Muscle of leg (tissue), 11 donors: ENCODE results near the gene LRP10. TPM values are rescaled to one million over a fixed set of nuclear protein-coding genes. Genes with fewer than 3 reads are reported as not detected.
"Not testable (repeated sequence)": the region's sequence is repeated elsewhere in the genome, so short reads cannot be mapped to it uniquely, and the experiment has no call there.

Source experiments
- DNase-seq: peaks from one replicate; pipeline ENCODE4 v3.0.0; 2013
- H3K27ac ChIP-seq: one replicate; pipeline ENCODE4 v1.5.1; 2013; ENCODE audit warnings: mild to moderate bottlenecking, low read length, control low read depth
- H3K27me3 ChIP-seq: one replicate; pipeline ENCODE4 v1.6.1; 2013; ENCODE audit warnings: low read length; ENCODE audit not compliant: control insufficient read depth, insufficient read depth
- H3K36me3 ChIP-seq: one replicate; pipeline ENCODE4 v1.6.1; 2013; ENCODE audit warnings: low read length; ENCODE audit not compliant: control insufficient read depth, insufficient read depth
- H3K4me1 ChIP-seq: one replicate; pipeline ENCODE4 v1.6.1; 2013; ENCODE audit warnings: low read length; ENCODE audit not compliant: control insufficient read depth, insufficient read depth
- H3K4me3 ChIP-seq: one replicate; pipeline ENCODE4 v1.5.1; 2013; ENCODE audit warnings: low read length, control low read depth
- H3K9me3 ChIP-seq: replicated peaks from 2 replicates; pipeline ENCODE4 v1.6.1; 2013; ENCODE audit warnings: low read depth, low read length; ENCODE audit not compliant: control insufficient read depth
- WGBS: methylation state at CpG from one replicate; pipeline ENCODE4 v1.1.5; 2013; ENCODE audit warnings: missing lambda C conversion rate; ENCODE audit not compliant: insufficient coverage; 5-methylcytosine and 5-hydroxymethylcytosine counted together
- polyA plus RNA-seq, 8 donors: library from polyadenylated mRNA; unstranded; fragments of 120-200 nt; gene quantifications; one replicate each; pipeline versions ENCODE4 v1.2.1 to v1.2.3, GENCODE V29; 2013; ENCODE audit warnings: inconsistent platforms in 1 of 8, low replicate concordance in 1 of 8; ENCODE audit not compliant: insufficient read length in 8 of 8, insufficient read depth in 1 of 8
- total RNA-seq: library from RNA; stranded (reverse); fragments of 120-200 nt; gene quantifications from one replicate; pipeline ENCODE4 v1.2.4, GENCODE V29; 2013

Gene LRP10
- total and polyA plus RNA-seq, 9 donors = 14.5 to 49.9 (median 47.1) TPM

DNA sequence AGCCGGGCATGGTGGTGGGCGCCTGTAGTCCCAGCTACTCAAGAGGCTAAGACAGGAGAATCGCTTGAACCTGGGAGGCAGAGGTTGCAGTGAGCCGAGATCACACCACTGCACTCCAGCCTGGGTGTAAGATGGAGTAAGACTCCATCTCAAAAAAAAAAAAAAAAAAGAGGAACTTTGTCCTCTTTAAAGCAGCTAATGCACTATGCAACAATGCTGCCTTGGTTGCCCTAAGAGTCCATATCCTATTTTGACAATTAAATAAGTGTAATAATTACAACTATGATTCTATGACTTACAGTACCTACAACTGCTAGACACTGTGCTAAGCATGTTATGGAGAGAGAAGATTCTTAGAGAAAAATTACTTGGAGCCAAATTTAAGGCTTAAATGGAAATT lies 43.3 kb downstream of the LRP10 start:
- not testable (repeated sequence) for H3K27me3 ChIP-seq, H3K4me3 ChIP-seq, DNase-seq, H3K27ac ChIP-seq, H3K9me3 ChIP-seq
- WGBS = no CpG with 5 or more reads among the region's 4 CpGs
- Histone ChIP-seq H3K36me3 (peaks cover 17% of the 10 kb centered on the region), H3K4me1 (peaks cover 12% of the 10 kb centered on the region)

DNA sequence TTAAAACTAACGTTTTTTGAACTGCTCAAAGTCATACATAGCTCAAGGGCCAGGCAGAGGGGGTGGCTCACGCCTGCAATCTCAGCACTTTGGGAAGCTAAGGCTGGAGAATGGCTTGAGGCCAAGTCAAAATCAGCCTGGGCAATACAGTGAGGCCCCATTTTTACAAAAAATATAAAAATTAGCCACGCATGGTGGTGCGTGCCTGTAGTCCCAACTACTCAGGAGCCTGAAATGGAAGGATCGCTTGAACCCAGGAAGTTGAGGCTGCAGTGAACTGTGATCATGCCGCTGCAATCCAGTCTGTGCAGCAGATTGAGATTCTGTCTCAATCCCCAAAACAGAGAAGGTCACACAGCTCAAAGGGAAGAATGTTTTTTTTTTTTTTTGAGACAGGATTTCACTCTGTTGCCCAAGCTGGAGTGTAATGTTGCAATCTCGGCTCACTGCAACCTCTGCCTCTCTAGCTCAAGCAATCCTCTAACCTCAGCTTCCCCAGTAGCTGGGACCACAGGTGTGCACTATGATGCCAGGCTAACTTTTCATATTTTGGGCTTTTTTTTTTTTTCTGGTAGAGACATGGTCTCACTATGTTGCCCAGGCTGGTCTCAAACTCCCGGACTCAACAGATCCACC lies 44.5 kb downstream of the LRP10 start:
- peaks cover 12% of the 10 kb centered on the region for H3K4me1 ChIP-seq
- H3K36me3 ChIP-seq = peaks cover 20% of the 10 kb centered on the region
- 80% methylated on average over 4 of the region's 8 CpGs for WGBS
- no peaks in the 10 kb centered on the region for H3K27me3 ChIP-seq
- H3K4me3 ChIP-seq = no peak overlapping the region
- H3K27ac ChIP-seq = no peak overlapping the region
- H3K9me3 ChIP-seq = no peaks in the 10 kb centered on the region
- DNase-seq = no peak

DNA sequence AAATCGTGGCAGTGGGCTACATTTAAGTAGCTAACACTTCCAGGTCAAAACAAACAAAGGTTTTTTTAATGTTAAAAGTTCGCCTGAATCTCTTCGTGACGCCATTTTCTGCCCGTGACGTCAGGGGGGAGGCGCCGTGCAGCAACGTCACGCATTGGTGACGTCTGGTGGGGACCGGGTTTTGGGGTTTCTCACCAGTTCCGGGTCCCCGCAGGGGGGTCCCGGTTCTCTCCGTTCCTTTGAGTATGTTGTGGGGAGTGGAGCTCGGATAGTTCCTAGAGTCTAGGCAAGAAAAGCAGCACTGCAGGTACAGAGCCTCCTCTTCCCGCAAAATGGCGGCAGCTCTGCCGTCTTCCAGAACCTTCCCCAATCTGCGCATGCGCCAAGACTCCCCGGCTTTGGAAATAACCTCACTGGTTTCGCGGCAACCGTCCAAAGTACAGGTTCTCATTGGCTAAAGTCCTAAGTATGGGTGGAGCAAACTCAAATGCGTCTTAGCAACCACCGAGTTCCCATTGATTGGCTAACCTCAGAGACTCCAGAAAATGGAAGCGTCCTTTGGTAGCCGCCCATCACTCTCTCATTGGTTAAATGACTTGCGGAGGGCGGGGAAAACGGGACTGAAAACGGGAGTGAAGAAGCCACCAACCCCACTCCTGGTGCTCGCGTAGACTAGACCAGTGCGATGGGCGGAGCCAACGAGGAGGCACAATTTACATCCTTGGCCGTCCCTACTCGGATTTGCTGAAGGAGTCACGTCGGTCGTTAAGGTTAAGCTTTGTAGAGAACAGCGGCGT lies 47.5 kb downstream of the LRP10 start, which contains the start of gene RBM23:
Gene RBM23 (minus strand): TSS at position 346 of the 797 bp plus-strand sequence.
- H3K4me3 ChIP-seq = peak within 1 kb of the TSS; percentile 96
- H3K4me1 ChIP-seq = peaks cover 12% of the 10 kb centered on the region
- DNase-seq = peak; percentile 100
- peak within 1 kb of the TSS; percentile 100 for H3K27ac ChIP-seq
- H3K9me3 ChIP-seq = no peaks in the 10 kb centered on the region
- WGBS = under 1% methylated on average over 37 of the region's 46 CpGs
- no peaks in the 10 kb centered on the region for H3K27me3 ChIP-seq
- H3K36me3 ChIP-seq = peaks cover 46% of the 10 kb centered on the region

DNA sequence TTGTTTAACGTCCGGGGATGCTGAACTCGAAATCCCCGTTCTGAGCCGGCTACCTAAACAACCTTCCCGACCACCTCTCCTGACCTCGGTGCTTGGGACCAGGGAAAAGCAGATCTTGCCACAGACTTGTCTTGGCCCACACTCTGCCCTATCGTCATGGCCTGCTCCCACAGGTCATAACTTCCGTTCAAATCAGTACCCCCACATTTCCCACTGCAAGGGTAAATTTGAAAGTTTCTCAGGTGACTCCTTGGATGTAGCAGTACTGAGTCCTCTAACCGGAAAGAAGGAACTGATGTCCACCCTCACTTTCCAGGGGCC lies 48.0 kb downstream of the LRP10 start:
- H3K4me1 ChIP-seq = peaks cover 12% of the 10 kb centered on the region
- peak overlapping the region; percentile 93 for H3K27ac ChIP-seq
- peaks cover 52% of the 10 kb centered on the region for H3K36me3 ChIP-seq
- no peak for DNase-seq
- WGBS = 2% methylated on average over 7 of the region's 10 CpGs
- peak overlapping the region; percentile 41 for H3K4me3 ChIP-seq
- H3K27me3 ChIP-seq = no peaks in the 10 kb centered on the region
- no peaks in the 10 kb centered on the region for H3K9me3 ChIP-seq

DNA sequence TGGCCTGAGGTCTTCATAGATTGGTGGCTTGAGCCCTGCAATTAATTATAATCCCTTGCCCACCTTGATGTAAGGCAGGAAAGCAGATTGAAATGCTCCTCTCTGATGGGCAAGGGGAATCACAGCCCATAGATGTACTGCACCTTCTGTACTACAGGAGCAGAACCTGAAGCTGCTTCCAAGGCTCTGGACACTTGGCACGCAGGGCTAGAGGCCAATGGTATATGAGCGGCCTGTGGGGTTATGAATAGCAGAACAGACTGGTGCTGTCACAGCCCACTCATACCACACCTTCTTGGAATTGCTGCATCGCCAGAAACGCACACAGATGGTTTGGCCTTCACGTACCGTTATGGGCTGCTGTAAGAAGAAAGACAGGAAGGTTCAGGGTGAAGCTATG lies 49.2 kb downstream of the LRP10 start:
- H3K27me3 ChIP-seq = no peaks in the 10 kb centered on the region
- peaks cover 12% of the 10 kb centered on the region for H3K4me1 ChIP-seq
- H3K9me3 ChIP-seq = no peaks in the 10 kb centered on the region
- whole genome bisulfite sequencing = no CpG with 5 or more reads among the region's 6 CpGs
- H3K4me3 ChIP-seq = no peak overlapping the region
- no peak overlapping the region for H3K27ac ChIP-seq
- no peak for DNase-seq
- peaks cover 61% of the 10 kb centered on the region for H3K36me3 ChIP-seq

DNA sequence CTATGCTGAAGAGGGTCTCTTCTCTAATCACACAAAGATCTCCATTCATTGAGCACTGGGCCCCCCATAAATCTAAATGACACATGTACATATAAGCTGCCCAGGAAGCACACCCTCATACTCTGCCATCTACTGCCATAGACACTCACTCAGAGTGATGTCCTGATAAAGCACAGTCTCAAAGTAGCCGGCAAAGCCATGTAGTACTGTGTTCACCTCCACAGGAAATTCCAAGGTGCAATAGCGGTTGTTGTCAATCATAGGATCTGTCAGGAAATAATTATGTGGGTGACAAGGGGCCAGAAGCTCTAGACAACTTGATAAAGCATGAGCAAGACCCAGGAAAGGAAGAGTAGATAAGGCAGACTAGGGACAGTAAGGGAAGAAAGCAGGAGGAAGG lies 50.8 kb downstream of the LRP10 start:
- Histone ChIP-seq H3K4me1 (peaks cover 14% of the 10 kb centered on the region), H3K36me3 (peaks cover 69% of the 10 kb centered on the region), H3K27ac (no peak overlapping the region), H3K4me3 (no peak overlapping the region), H3K9me3 (no peaks in the 10 kb centered on the region), H3K27me3 (no peaks in the 10 kb centered on the region)
- 87% methylated on average over 2 of the region's 2 CpGs for WGBS
- no peak for DNase-seq

DNA sequence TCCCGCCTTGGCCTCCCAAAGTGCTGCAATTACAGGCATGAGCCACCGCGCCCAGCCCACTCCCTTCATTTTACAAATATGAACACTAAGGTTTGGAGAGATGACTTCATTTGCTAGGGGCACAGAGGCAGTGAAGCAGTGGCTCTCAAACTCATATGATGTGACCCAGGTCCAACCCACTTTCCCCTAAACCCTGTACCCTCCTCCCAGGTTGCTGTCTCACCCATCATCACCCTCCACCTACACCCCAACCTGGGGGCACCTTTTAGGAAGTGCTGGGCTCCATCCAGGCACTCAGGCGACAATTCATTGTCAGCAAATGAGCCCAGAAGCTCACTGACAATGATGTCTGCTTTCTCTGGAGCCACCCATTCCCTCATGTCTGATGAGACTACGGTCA lies 52.2 kb downstream of the LRP10 start:
- 100% methylated on average over 1 of the region's 5 CpGs for WGBS
- H3K36me3 ChIP-seq = peaks cover 68% of the 10 kb centered on the region

DNA sequence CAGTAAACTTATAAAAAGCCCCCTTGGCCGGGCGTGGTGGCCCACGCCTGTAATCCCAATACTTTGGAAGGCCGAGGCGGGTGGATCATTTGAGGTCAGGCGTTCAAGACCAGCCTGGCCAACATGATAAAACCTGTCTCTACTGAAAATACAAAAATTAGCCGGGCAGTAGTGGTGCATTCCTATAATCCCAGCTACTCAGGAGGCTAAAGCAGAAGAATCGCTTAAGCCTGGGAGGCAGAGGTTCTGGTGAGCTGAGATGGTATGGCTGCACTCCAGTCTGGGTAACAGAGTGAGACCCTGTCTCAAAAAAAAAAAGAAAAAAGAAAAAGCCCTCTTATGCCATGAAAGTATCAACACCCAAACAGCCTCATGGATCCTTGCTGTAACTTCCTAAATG lies 54.0 kb downstream of the LRP10 start:
- H3K4me1 ChIP-seq = peaks cover 13% of the 10 kb centered on the region
- 100% methylated on average over 5 of the region's 8 CpGs for WGBS
- no peaks in the 10 kb centered on the region for H3K9me3 ChIP-seq

More for the DNA sequence above, 52.2 kb downstream of the LRP10 start:
- Histone ChIP-seq H3K27ac (no peak overlapping the region), H3K27me3 (no peaks in the 10 kb centered on the region), H3K9me3 (no peaks in the 10 kb centered on the region), H3K4me3 (no peak overlapping the region), H3K4me1 (peaks cover 16% of the 10 kb centered on the region)
- no peak for DNase-seq

DNA sequence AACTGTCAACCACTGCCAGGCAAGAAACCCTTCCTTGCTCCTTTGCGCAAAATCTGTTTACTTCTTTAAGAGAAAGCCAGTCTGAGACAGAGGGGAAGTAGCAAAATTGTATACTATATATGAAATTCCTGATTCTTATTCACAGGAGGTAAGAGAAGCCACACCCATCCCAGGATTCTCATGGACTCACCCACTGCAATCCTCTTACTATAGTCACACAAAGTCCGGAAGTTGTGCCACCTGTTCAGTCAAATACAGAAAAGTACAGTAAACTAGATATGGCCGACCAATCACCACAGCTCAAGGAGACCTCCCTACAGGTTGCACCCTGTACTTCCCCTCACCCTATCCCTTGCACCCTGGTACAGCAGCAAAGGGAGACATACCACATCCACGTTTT lies 54.8 kb downstream of the LRP10 start:
- no peaks in the 10 kb centered on the region for H3K9me3 ChIP-seq
- WGBS = no CpG with 5 or more reads among the region's 4 CpGs
- H3K4me1 ChIP-seq = peaks cover 13% of the 10 kb centered on the region
- no peaks in the 10 kb centered on the region for H3K27me3 ChIP-seq
- no peak for DNase-seq
- H3K36me3 ChIP-seq = peaks cover 55% of the 10 kb centered on the region
- no peak overlapping the region for H3K27ac ChIP-seq
- H3K4me3 ChIP-seq = no peak overlapping the region

More for the DNA sequence above, 54.0 kb downstream of the LRP10 start:
- H3K27ac ChIP-seq = no peak overlapping the region
- no peaks in the 10 kb centered on the region for H3K27me3 ChIP-seq
- no peak for DNase-seq
- peaks cover 63% of the 10 kb centered on the region for H3K36me3 ChIP-seq
- H3K4me3 ChIP-seq = no peak overlapping the region

DNA sequence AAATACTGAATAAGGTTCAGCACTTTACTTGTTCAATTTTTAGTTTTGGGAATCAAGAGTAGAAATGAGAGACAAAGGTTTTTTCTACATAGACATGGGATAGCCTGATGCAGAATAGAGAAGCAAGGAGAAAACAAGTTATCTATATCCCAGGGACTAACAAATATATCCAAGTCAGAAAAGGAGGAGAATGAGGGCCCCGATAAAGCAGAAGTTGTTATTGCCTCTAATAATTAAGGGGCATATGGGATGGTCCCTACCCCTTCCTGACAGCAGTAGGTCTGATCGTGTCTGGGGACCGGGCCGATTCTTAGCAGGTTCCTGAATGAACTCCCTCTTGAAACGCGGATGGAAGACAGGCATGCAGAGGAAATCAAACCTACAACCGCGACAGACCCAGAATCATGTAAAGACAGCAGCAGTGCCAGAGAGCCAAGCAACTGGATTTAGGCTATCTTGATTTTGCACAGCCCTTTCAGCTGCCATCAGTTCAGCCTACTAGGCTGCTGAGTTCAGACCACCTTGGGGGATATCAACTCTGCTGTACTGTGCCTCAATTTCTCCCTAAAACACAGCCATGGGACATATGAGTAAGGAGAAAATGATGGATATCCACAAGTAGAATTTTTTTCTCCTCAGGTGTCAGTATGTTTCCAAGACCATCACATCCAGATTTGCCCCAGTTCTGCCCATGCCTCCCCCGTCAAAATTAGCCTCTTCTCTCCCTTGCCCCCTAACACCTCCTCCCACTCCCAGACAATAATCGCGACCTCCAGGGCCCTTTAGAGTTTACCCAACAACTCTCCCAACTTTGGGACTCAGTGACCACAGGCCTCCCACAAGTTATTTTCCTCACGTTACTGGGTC lies 56.9 kb downstream of the LRP10 start:
- peaks cover 37% of the 10 kb centered on the region for H3K36me3 ChIP-seq
- peak overlapping the region; percentile 95 for H3K27ac ChIP-seq
- H3K4me3 ChIP-seq = peak overlapping the region; percentile 96
- no peak for DNase-seq
- H3K4me1 ChIP-seq = peaks cover 13% of the 10 kb centered on the region
- no peaks in the 10 kb centered on the region for H3K27me3 ChIP-seq
- 5% methylated on average over 11 of the region's 12 CpGs for WGBS
- H3K9me3 ChIP-seq = no peaks in the 10 kb centered on the region
